Tibial nerve (tissue), 4 donors: ENCODE measurements around the gene PODXL2. TPM values are rescaled to one million over a fixed set of nuclear protein-coding genes. Genes with fewer than 3 reads are reported as not detected.
A peak's percentile ranks its signal among the peaks of the same experiment; 100 is the strongest.
"Not testable (repeated sequence)": the region's sequence is repeated elsewhere in the genome, so short reads cannot be mapped to it uniquely, and the experiment has no call there.

Source experiments
- DNase-seq, 2 donors: peaks; one replicate each; pipeline ENCODE4 v3.0.0-alpha.2; 2019; ENCODE audit warnings: low spot score in 2 of 2
- H3K27ac ChIP-seq, 4 donors: fragments of 200-600 bp; sonication (generic) in 3 of 4; one replicate each; pipeline ENCODE4 v1.5.1; 2017 to 2019; ENCODE audit warnings: mild to moderate bottlenecking in 1 of 4
- H3K27me3 ChIP-seq, 2 donors: fragments of 200-600 bp; sonication (generic) in 1 of 2; one replicate each; pipeline versions ENCODE4 v1.5.1 to v1.6.0; 2017 to 2019
- H3K36me3 ChIP-seq, 3 donors: fragments of 200-600 bp; sonication (generic); one replicate each; pipeline ENCODE4 v1.5.1; 2018 to 2019
- H3K4me1 ChIP-seq, 4 donors: fragments of 200-600 bp; sonication (generic) in 3 of 4; one replicate each; pipeline ENCODE4 v1.5.1; 2017 to 2019
- H3K4me3 ChIP-seq, 4 donors: fragments of 200-600 bp; sonication (generic) in 3 of 4; one replicate each; pipeline ENCODE4 v1.5.1; 2017 to 2019; ENCODE audit warnings: mild to moderate bottlenecking in 1 of 4, moderate library complexity in 1 of 4
- H3K9me3 ChIP-seq, 4 donors: fragments of 200-600 bp; sonication (generic) in 3 of 4; one replicate each; pipeline ENCODE4 v1.5.1; 2017 to 2019
- CTCF ChIP-seq, 5 experiments: fragments of 200-600 bp in 3 of 5; fragments of 450-650 bp in 2 of 5; sonication (generic) in 3 of 5; IDR thresholded peaks; one replicate each; pipeline ENCODE4 v1.5.1; 2016 to 2019; ENCODE audit warnings: antibody characterized with exemption in 5 of 5, mild to moderate bottlenecking in 3 of 5, moderate library complexity in 2 of 5
- EP300 ChIP-seq, 2 donors: sonication (generic); formaldehyde crosslinking; IDR thresholded peaks; one replicate each; pipeline ENCODE4 v1.6.1; 2017; ENCODE audit warnings: antibody characterized with exemption in 2 of 2, mild to moderate bottlenecking in 1 of 2
- POLR2A ChIP-seq, 2 donors: fragments of 450-650 bp; IDR thresholded peaks; one replicate each; pipeline ENCODE4 v1.6.1; 2017; ENCODE audit warnings: antibody characterized with exemption in 2 of 2, mild to moderate bottlenecking in 2 of 2, moderate library complexity in 2 of 2
- WGBS, 2 donors: methylation state at CpG; one replicate each; pipeline ENCODE4 v1.1.5; 2018; 5-methylcytosine and 5-hydroxymethylcytosine counted together
- total RNA-seq, 4 donors: library from RNA; depleted of rRNA; stranded (reverse); fragments of >200 nt; gene quantifications; one replicate each; pipeline ENCODE4 v1.1.0, GENCODE V29; 2016

Gene PODXL2
- total RNA-seq, 4 donors from 2014 or later = 12.7 to 19.8 (median 14.1) TPM

GRCh38 chr3:127699416-127700300, 70.7 kb downstream of the PODXL2 start:
- H3K4me3 ChIP-seq = no peak overlapping the region
- H3K4me1 ChIP-seq = peaks cover 4 to 73% (median 30%) of the 10 kb centered on the region in 4 donors
- H3K27ac ChIP-seq = peak overlapping the region in 1 of 4 donors; percentile 87
- H3K36me3 ChIP-seq = peaks cover 0 to 2% (median 0%) of the 10 kb centered on the region in 3 donors
- no peaks in the 10 kb centered on the region for H3K9me3 ChIP-seq
- WGBS, 2 donors = 81 to 83% methylated on average over 9 of the region's 9 CpGs
- TF ChIP-seq CTCF (IDR thresholded peaks at IDR 0.05) (no peak), POLR2A (IDR thresholded peaks at IDR 0.05) (no peak), EP300 (IDR thresholded peaks at IDR 0.05) (no peak)
- H3K27me3 ChIP-seq = no peaks in the 10 kb centered on the region
- no peak for DNase-seq

DNA sequence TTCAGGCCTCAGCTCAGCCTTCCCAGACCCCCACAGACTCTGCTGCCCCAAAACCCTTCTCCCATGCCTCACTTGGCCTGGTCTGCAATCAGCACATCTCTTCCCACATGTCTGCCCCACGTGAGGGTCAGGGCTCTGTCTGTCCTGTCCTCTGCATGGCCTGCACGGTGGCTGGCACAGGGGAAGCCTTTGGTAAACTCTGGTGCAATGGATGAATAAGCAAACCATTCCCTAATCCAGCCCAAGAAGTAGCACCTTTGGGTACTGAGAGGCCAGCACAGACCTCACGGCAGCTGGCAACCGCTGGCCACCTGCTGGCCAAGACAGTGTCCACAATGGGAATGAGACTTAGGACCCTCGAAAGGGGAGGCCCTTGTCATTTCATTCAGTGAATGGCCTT, 71.4 kb downstream of the PODXL2 start:
- no peak for DNase-seq
- 62 to 79% methylated on average over 3 to 4 of the region's 5 CpGs for WGBS, 2 donors
- no peaks in the 10 kb centered on the region for H3K9me3 ChIP-seq
- H3K4me3 ChIP-seq = no peak overlapping the region
- H3K27me3 ChIP-seq = no peaks in the 10 kb centered on the region
- peaks cover 4 to 73% (median 30%) of the 10 kb centered on the region in 4 donors for H3K4me1 ChIP-seq
- peaks cover 0 to 9% (median 0%) of the 10 kb centered on the region in 3 donors for H3K36me3 ChIP-seq
- TF ChIP-seq CTCF (IDR thresholded peaks at IDR 0.05) (no peak), EP300 (IDR thresholded peaks at IDR 0.05) (no peak), POLR2A (IDR thresholded peaks at IDR 0.05) (no peak)
- peak overlapping the region in 1 of 4 donors; percentile 26 for H3K27ac ChIP-seq

DNA sequence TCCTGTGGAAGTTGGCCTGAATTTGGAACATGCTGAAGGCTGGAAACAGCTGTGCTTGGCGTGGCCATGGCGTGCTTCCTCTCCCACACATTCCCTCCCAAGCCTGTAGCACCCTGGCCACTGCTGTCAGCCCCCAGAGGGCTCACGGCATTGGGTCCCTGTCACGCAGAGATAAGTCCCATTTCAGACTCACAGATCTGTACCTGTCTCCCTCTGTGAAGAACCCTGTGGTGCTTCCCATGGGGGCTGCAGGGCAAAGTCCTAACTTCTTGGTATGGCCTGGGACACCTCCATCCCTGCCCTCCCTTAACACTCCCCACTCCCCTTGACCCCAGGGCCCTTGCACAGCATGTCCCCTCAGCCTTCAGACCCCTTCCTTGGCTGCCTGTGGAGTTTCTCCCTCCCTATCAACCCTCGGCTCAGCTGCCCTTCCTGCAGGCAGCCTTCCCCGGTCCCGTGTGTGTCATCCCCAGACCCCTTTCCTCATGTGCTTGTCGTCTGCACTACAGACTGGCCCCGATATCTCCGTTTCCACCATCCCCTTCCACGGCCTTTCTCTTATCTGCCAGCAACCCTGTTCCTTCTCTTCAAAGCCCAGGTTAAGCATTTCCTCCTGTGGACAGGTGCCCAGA, 72.4 kb downstream of the PODXL2 start:
- TF ChIP-seq POLR2A (IDR thresholded peaks at IDR 0.05) = no peak
- no peak for TF ChIP-seq CTCF (IDR thresholded peaks at IDR 0.05)
- no peak for TF ChIP-seq EP300 (IDR thresholded peaks at IDR 0.05)
- Histone ChIP-seq H3K4me3 (no peak overlapping the region), H3K36me3 (peaks cover 0 to 17% (median 0%) of the 10 kb centered on the region in 3 donors), H3K27ac (peak overlapping the region in 2 of 4 donors; percentile 50 to 51), H3K4me1 (peaks cover 4 to 66% (median 29%) of the 10 kb centered on the region in 4 donors), H3K9me3 (no peaks in the 10 kb centered on the region), H3K27me3 (no peaks in the 10 kb centered on the region)
- DNase-seq = no peak
- WGBS, 2 donors = 85 to 88% methylated on average over 11 of the region's 11 CpGs

DNA sequence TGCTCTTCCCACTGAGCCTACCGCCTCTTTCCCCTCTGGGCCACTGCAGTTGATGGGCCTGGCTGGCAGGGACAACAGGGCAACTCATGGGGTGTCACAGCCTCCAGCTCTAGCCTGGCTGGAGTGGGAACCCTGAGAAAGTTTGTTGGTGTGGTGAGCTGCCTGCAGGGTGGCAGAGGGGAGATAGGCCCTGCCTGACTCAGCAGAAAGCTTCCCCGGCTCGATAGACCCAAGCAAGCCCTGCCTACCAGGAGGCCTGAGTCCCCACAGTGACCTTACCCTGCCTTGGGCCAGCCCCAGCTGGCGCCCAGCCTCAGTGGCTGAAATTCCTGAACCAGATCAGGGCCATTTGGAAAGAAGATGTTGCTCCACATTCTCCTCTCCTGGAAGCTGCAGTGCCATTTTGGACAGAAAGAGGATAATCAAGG, 73.2 kb downstream of the PODXL2 start:
- TF ChIP-seq POLR2A (IDR thresholded peaks at IDR 0.05) (no peak), CTCF (IDR thresholded peaks at IDR 0.05) (no peak), EP300 (IDR thresholded peaks at IDR 0.05) (no peak)
- 54 to 71% methylated on average over 2 to 4 of the region's 4 CpGs for WGBS, 2 donors
- Histone ChIP-seq H3K4me3 (no peak overlapping the region), H3K4me1 (peaks cover 4 to 64% (median 22%) of the 10 kb centered on the region in 4 donors), H3K9me3 (no peaks in the 10 kb centered on the region), H3K27me3 (no peaks in the 10 kb centered on the region), H3K27ac (peak overlapping the region in 3 of 4 donors; percentile 22 to 51 (median 50)), H3K36me3 (peaks cover 0 to 17% (median 0%) of the 10 kb centered on the region in 3 donors)
- DNase-seq = no peak

- Histone ChIP-seq H3K36me3 (peaks cover 0 to 17% (median 0%) of the 10 kb centered on the region in 3 donors), H3K4me1 (peaks cover 4 to 63% (median 10%) of the 10 kb centered on the region in 4 donors)
- H3K27me3 ChIP-seq, H3K27ac ChIP-seq, H3K4me3 ChIP-seq, DNase-seq, H3K9me3 ChIP-seq: not testable (repeated sequence)
- WGBS, 2 donors = 73 to 89% methylated on average over 4 of the region's 4 CpGs
Measured at GRCh38 chr3:127704840-127705239, 75.9 kb downstream of the PODXL2 start.
